Measurements from ENCODE around the gene EEFSEC.

The EEFSEC gene

GRCh38 chr3:128362026-128362965, 209.0 kb downstream of the EEFSEC start:
- Histone ChIP-seq H3K36me3 (peaks cover 0 to 30% (median 5%) of the 10 kb centered on the region in 3 donors), H3K27ac (no peak overlapping the region), H3K4me1 (peaks cover 0 to 22% (median 14%) of the 10 kb centered on the region in 4 donors), H3K27me3 (no peaks in the 10 kb centered on the region), H3K9me3 (no peaks in the 10 kb centered on the region), H3K4me3 (no peak overlapping the region)
- no peak for TF ChIP-seq CTCF (IDR thresholded peaks at IDR 0.05)
- intact Hi-C loops (cut with DNase I; ENCODE audit: low total_unique reads): no loop called here
- DNase-seq: no peak

- Histone ChIP-seq H3K4me1 (peaks cover 0 to 22% (median 16%) of the 10 kb centered on the region in 4 donors), H3K9me3 (no peaks in the 10 kb centered on the region), H3K36me3 (peaks cover 0 to 28% (median 10%) of the 10 kb centered on the region in 3 donors), H3K27me3 (no peaks in the 10 kb centered on the region), H3K4me3 (no peak overlapping the region), H3K27ac (no peak overlapping the region)
- DNase-seq: no peak
- intact Hi-C loops (cut with DNase I; ENCODE audit: low total_unique reads): no loop called here
- no peak for TF ChIP-seq CTCF (IDR thresholded peaks at IDR 0.05)
These were observed 211.0 kb downstream of the EEFSEC start for GRCh38 chr3:128364291-128364690.

- no peak for TF ChIP-seq CTCF (IDR thresholded peaks at IDR 0.05)
- peaks cover 0 to 17% (median 12%) of the 10 kb centered on the region in 4 donors for H3K4me1 ChIP-seq
- H3K9me3 ChIP-seq: no peaks in the 10 kb centered on the region
- H3K27me3 ChIP-seq: no peaks in the 10 kb centered on the region
- H3K27ac ChIP-seq: no peak overlapping the region
- H3K4me3 ChIP-seq: no peak overlapping the region
- DNase-seq: no peak
- intact Hi-C loops (cut with DNase I; ENCODE audit: low total_unique reads): no loop called here
- peaks cover 0 to 28% (median 10%) of the 10 kb centered on the region in 3 donors for H3K36me3 ChIP-seq
These were observed 211.6 kb downstream of the EEFSEC start for GRCh38 chr3:128364808-128365360.

GRCh38 chr3:128366136-128366535, 212.9 kb downstream of the EEFSEC start:
- intact Hi-C loops (cut with DNase I; ENCODE audit: low total_unique reads): no loop called here
- H3K4me1 ChIP-seq: peaks cover 0 to 4% (median 2%) of the 10 kb centered on the region in 4 donors
- TF ChIP-seq CTCF (IDR thresholded peaks at IDR 0.05): no peak
- H3K36me3 ChIP-seq: peaks cover 0 to 28% (median 10%) of the 10 kb centered on the region in 3 donors
- no peaks in the 10 kb centered on the region for H3K9me3 ChIP-seq
- H3K27me3 ChIP-seq: no peaks in the 10 kb centered on the region
- H3K27ac ChIP-seq: no peak overlapping the region
- DNase-seq: no peak
- no peak overlapping the region for H3K4me3 ChIP-seq

GRCh38 chr3:128366652-128367051, 213.4 kb downstream of the EEFSEC start:
- TF ChIP-seq CTCF (IDR thresholded peaks at IDR 0.05): no peak
- Histone ChIP-seq H3K9me3 (no peaks in the 10 kb centered on the region), H3K27ac (no peak overlapping the region), H3K4me1 (peaks cover 0 to 4% (median 0%) of the 10 kb centered on the region in 4 donors), H3K36me3 (peaks cover 0 to 28% (median 10%) of the 10 kb centered on the region in 3 donors), H3K4me3 (no peak overlapping the region), H3K27me3 (no peaks in the 10 kb centered on the region)
- DNase-seq: no peak
- intact Hi-C loops (cut with DNase I; ENCODE audit: low total_unique reads): no loop called here

All from tibial artery (tissue), 4 donors.